HepG2 (cell line): ENCODE data around the gene BEGAIN. TPM values are rescaled to one million over a fixed set of nuclear protein-coding genes. Genes with fewer than 3 reads are reported as not detected.

Experiments used
- ATAC-seq: fragments of 200-7000 bp; cut with Tn5 transposase; 3 replicates; pipeline ENCODE4 v1.9.1; 2020; ENCODE audit warnings: mild to moderate bottlenecking, moderate library complexity
- BruUV-seq: library from RNA; stranded (reverse); fragments of 400-500 nt; replicated peaks from 2 replicates; lab custom pipeline; 2021; lab: Mats Ljungman, UMichigan
- CTCF ChIA-PET: fragments of 300-600 bp; formaldehyde crosslinking; extraction: SDS; loops from one replicate; lab custom pipeline; 2021; ENCODE audit warnings: low total read pairs, inconsistent platforms, low intra/inter-chr PET ratio; lab: Yijun Ruan, JAX
- POLR2A ChIA-PET: fragments of 350-600 bp; sonication (Branson Sonifier 250); formaldehyde crosslinking; loops from one replicate; lab custom pipeline; 2020; ENCODE audit warnings: antibody characterized with exemption, inconsistent platforms; lab: Yijun Ruan, JAX
- DNase-seq: peaks from one replicate; pipeline ENCODE4 v3.0.0-alpha.2; 2015; ENCODE audit warnings: low spot score
- FAIRE-seq: peaks from 3 replicates; lab custom pipeline; 2011; peaks lifted over from hg19 to GRCh38; lab: Jason Lieb, UNC
- H2AFZ ChIP-seq: one replicate; pipeline ENCODE4 v1.6.1; 2011; ENCODE audit warnings: low read length, inconsistent platforms
- H3K27ac ChIP-seq: fragments of 300-600 bp; 3 replicates; pipeline ENCODE4 v1.8.0; 2011; ENCODE audit warnings: mixed run types, mild to moderate bottlenecking, mixed read lengths, low read length, inconsistent platforms; ENCODE audit not compliant: insufficient read depth; ENCODE audit errors: extremely low read length
- H3K27me3 ChIP-seq, 2 experiments: fragments of 200-600 bp in 1 of 2; 2 replicates in 1 of 2; 3 replicates in 1 of 2; pipeline versions ENCODE4 v1.6.0 to v1.8.0; 2011; ENCODE audit warnings: low read length in 2 of 2, mild to moderate bottlenecking in 2 of 2, moderate library complexity in 2 of 2, inconsistent platforms in 1 of 2; ENCODE audit not compliant: insufficient read depth in 2 of 2, control insufficient read depth in 1 of 2
- H3K36me3 ChIP-seq, 2 experiments: fragments of 200-600 bp in 1 of 2; replicated peaks in 1 of 2; 2 replicates in 1 of 2; 3 replicates in 1 of 2; pipeline versions ENCODE4 v1.5.1 to v1.8.0; 2011; ENCODE audit warnings: low read length in 2 of 2, inconsistent platforms in 1 of 2; ENCODE audit not compliant: insufficient read depth in 2 of 2, control insufficient read depth in 1 of 2
- H3K4me1 ChIP-seq: 2 replicates; pipeline ENCODE4 v1.5.1; 2012; ENCODE audit warnings: low read length, inconsistent platforms; ENCODE audit not compliant: insufficient read depth
- H3K4me2 ChIP-seq: 2 replicates; pipeline ENCODE4 v1.6.0; 2011; ENCODE audit warnings: low read depth, low read length, inconsistent platforms
- H3K4me3 ChIP-seq, 3 experiments: fragments of 200-600 bp in 1 of 3; sonication (generic), shearing (Covaris generic) in 1 of 3; replicated peaks in 1 of 3; 2 replicates each; pipeline ENCODE4 v1.5.1; 2011 to 2016; ENCODE audit warnings: low read length in 3 of 3, inconsistent platforms in 2 of 3, low read depth in 2 of 3, mild to moderate bottlenecking in 2 of 3, control low read depth in 1 of 3, mixed read lengths in 1 of 3; ENCODE audit not compliant: insufficient read depth in 1 of 3
- H3K79me2 ChIP-seq: one replicate; pipeline ENCODE4 v1.6.1; 2011; ENCODE audit warnings: low read length, inconsistent platforms; ENCODE audit not compliant: insufficient read depth
- H3K9ac ChIP-seq: 2 replicates; pipeline ENCODE4 v1.6.0; 2011; ENCODE audit warnings: mild to moderate bottlenecking, low read depth, low read length, inconsistent platforms; ENCODE audit not compliant: insufficient read depth
- H3K9me3 ChIP-seq: 2 replicates; pipeline ENCODE4 v1.5.1; 2012; ENCODE audit warnings: mild to moderate bottlenecking, low read length
- H4K20me1 ChIP-seq: 2 replicates; pipeline ENCODE4 v1.6.0; 2011; ENCODE audit warnings: inconsistent platforms, mild to moderate bottlenecking, low read length, moderate library complexity; ENCODE audit not compliant: insufficient read depth
- GATAD1 ChIP-seq: IDR thresholded peaks from 2 replicates; pipeline ENCODE4 v1.6.1; 2016; ENCODE audit warnings: missing genetic modification reagents, missing compliant biosample characterization
- GMEB2 ChIP-seq: IDR thresholded peaks from 2 replicates; pipeline ENCODE4 v1.6.1; 2016; ENCODE audit warnings: missing biosample characterization, missing genetic modification reagents, low read depth
- HCFC1 ChIP-seq: fragments of 150-350 bp; IDR thresholded peaks from 2 replicates; pipeline ENCODE4 v1.6.1; 2014; ENCODE audit warnings: low read depth, low read length
- HMGXB4 ChIP-seq, 2 experiments: sonication (generic) in 1 of 2; formaldehyde crosslinking in 1 of 2; IDR thresholded peaks; 2 replicates each; pipeline versions ENCODE4 v1.4.0 to v1.6.1; 2018 to 2020; ENCODE audit warnings: missing genetic modification reagents in 2 of 2, borderline replicate concordance in 1 of 2, low read depth in 1 of 2, mild to moderate bottlenecking in 1 of 2, missing biosample characterization in 1 of 2
- JDP2 ChIP-seq: sonication (generic); formaldehyde crosslinking; IDR thresholded peaks from 2 replicates; pipeline ENCODE4 v1.8.1; 2022; ENCODE audit warnings: missing genetic modification reagents, borderline replicate concordance
- NKX3-1 ChIP-seq: sonication (generic); formaldehyde crosslinking; IDR thresholded peaks from 2 replicates; pipeline ENCODE4 v1.5.0; 2020; ENCODE audit warnings: missing genetic modification reagents
- SAFB2 ChIP-seq: sonication (generic); formaldehyde crosslinking; IDR thresholded peaks from 2 replicates; pipeline ENCODE4 v1.5.1; 2020; ENCODE audit warnings: missing genetic modification reagents, low read depth, mild to moderate bottlenecking, borderline replicate concordance
- SP2 ChIP-seq: sonication (generic); formaldehyde crosslinking; IDR thresholded peaks from 2 replicates; pipeline ENCODE4 v1.5.1; 2020; ENCODE audit warnings: mild to moderate bottlenecking, missing genetic modification reagents
- SPEN ChIP-seq: sonication (generic); formaldehyde crosslinking; IDR thresholded peaks from 2 replicates; pipeline ENCODE4 v1.5.1; 2020; ENCODE audit warnings: low read depth, mild to moderate bottlenecking, missing genetic modification reagents
- SUZ12 ChIP-seq: fragments of 150-350 bp; IDR thresholded peaks from 2 replicates; pipeline ENCODE4 v1.6.1; 2014; ENCODE audit warnings: low read depth, low read length
- TP53 ChIP-seq: sonication (generic); formaldehyde crosslinking; conservative IDR thresholded peaks from 2 replicates; pipeline ENCODE4 v1.4.0; 2020; ENCODE audit warnings: missing genetic modification reagents
- ZBTB34 ChIP-seq: sonication (generic); formaldehyde crosslinking; IDR thresholded peaks from 2 replicates; pipeline ENCODE4 v1.8.0; 2022; ENCODE audit warnings: mild to moderate bottlenecking, missing genetic modification reagents
- ZGPAT ChIP-seq: IDR thresholded peaks from 2 replicates; pipeline ENCODE4 v1.6.1; 2016; ENCODE audit warnings: mild to moderate bottlenecking
- ZNF546 ChIP-seq: sonication (generic); formaldehyde crosslinking; conservative IDR thresholded peaks from 2 replicates; pipeline ENCODE4 v1.8.1; 2023; ENCODE audit warnings: mild to moderate bottlenecking, missing genetic modification reagents
- ZNF891 ChIP-seq: sonication (generic); formaldehyde crosslinking; IDR thresholded peaks from 2 replicates; pipeline ENCODE4 v1.5.0; 2020; ENCODE audit warnings: mild to moderate bottlenecking, missing genetic modification reagents
- WGBS: methylation state at CpG from one replicate; pipeline ENCODE4 v1.1.6; 2017; ENCODE audit warnings: low lambda C conversion rate; 5-methylcytosine and 5-hydroxymethylcytosine counted together
- in situ Hi-C: cut with HindIII; loops from 2 replicates; pipeline ENCODE4 v1.10.0; 2017; ENCODE audit warnings: low pct_unique_long_range_greater_than_20kb; ENCODE audit not compliant: extremely low pct_ligation_motif_present
- intact Hi-C: fragments of 100-400 bp; cut with micrococcal nuclease; formaldehyde crosslinking; loops from one replicate; pipeline ENCODE4 v1.10.0; 2022; ENCODE audit not compliant: unreplicated experiment
- polyA plus RNA-seq, 8 experiments: library from polyadenylated mRNA; depleted of rRNA in 3 of 8; stranded (reverse) in 7 of 8; unstranded in 1 of 8; fragments of >200 nt; fragmentation: Illumina TruSeq in 4 of 8; extraction: Trizol in 4 of 8; gene quantifications; 2 replicates each; pipeline versions ENCODE4 v1.2.1 to v1.2.3, GENCODE V29; 2011 to 2016; ENCODE audit warnings: low read depth in 4 of 8, missing spikeins in 1 of 8, mixed read lengths in 1 of 8; ENCODE audit not compliant: insufficient read depth in 1 of 8
- total RNA-seq, 5 experiments: library from RNA; depleted of rRNA; stranded (reverse); fragments of >200 nt; fragmentation: Illumina TruSeq; extraction: Trizol; gene quantifications; 2 replicates each; pipeline ENCODE4 v1.2.3, GENCODE V29; 2016; ENCODE audit warnings: low read depth in 1 of 5

The BEGAIN gene
- total and polyA plus RNA-seq, 2 of the 13 experiments (the other 11 are each of a cell fraction or from before 2014, with no cell fraction given) = not detected

GRCh38 chr14:100539003-100539660 lies 48.1 kb downstream of the BEGAIN start (continued):
- TF ChIP-seq SAFB2 (CRISPR knock-in tag) (no peak), ZBTB34 (no peak), HCFC1 (no peak), TP53 (CRISPR knock-in tag) (no peak), SUZ12 (no peak)
- TF ChIP-seq, all 625 proteins: peak for 0

- 81% methylated on average over 44 of the region's 69 CpGs for WGBS
- no peak overlapping the region for H3K4me2 ChIP-seq
- H3K27me3 ChIP-seq = peaks cover 3 to 33% of the 10 kb centered on the region in 2 experiments
- no peaks in the 10 kb centered on the region for H4K20me1 ChIP-seq
- DNase-seq = no peak
- H3K4me3 ChIP-seq = no peak overlapping the region
- no peaks in the 10 kb centered on the region for H3K79me2 ChIP-seq
- ChIA-PET CTCF (no interaction called here), POLR2A (no interaction called here)
- H3K4me1 ChIP-seq = peaks cover 14% of the 10 kb centered on the region
- no peaks in the 10 kb centered on the region for H3K9me3 ChIP-seq
- H2AFZ ChIP-seq = no peak overlapping the region
- no peak overlapping the region for H3K27ac ChIP-seq
- no TSS peak for BruUV-seq
- FAIRE-seq = no peak
- H3K36me3 ChIP-seq = no peaks in the 10 kb centered on the region
- in situ Hi-C loops (no loop called here), intact Hi-C loops (no loop called here)
- ATAC-seq = no peak
- H3K9ac ChIP-seq = no peak overlapping the region
- no peak for TF ChIP-seq JDP2 (CRISPR knock-in tag)
- TF ChIP-seq HMGXB4 (CRISPR knock-in tag; IDR thresholded peaks at IDR 0.05; ENCODE audit: borderline replicate concordance in 1 of 2, low read depth in 1 of 2) = no peak
- TF ChIP-seq NKX3-1 (CRISPR knock-in tag) = no peak
- no peak for TF ChIP-seq SP2 (CRISPR knock-in tag)
- no peak for TF ChIP-seq SPEN (CRISPR knock-in tag)
- no peak for TF ChIP-seq ZNF891 (CRISPR knock-in tag)
- TF ChIP-seq ZNF546 (CRISPR knock-in tag) = no peak
- no peak for TF ChIP-seq GMEB2 (CRISPR knock-in tag)
- no peak for TF ChIP-seq GATAD1 (CRISPR knock-in tag)
- TF ChIP-seq ZGPAT (CRISPR knock-in tag) = no peak
Measured at GRCh38 chr14:100538351-100539002, 48.7 kb downstream of the BEGAIN start.
